Naive B cell (primary cell): ENCODE results near the gene TFEB. TPM values are rescaled to one million over a fixed set of nuclear protein-coding genes. Genes with fewer than 3 reads are reported as not detected.
"Not testable (repeated sequence)": the region's sequence is repeated elsewhere in the genome, so short reads cannot be mapped to it uniquely, and the experiment has no call there.

Experiments used
- ATAC-seq, 2 donors: fragments of 150-1000 bp; cut with Tn5 transposase; 2 replicates each; pipeline ENCODE4 v1.10.0; 2021; ENCODE audit warnings: low read depth in 2 of 2, mild to moderate bottlenecking in 2 of 2, moderate library complexity in 2 of 2
- DNase-seq: peaks from one replicate; pipeline ENCODE4 v3.0.0; 2022
- H3K27ac Mint-ChIP-seq, 6 donors: one replicate each; pipeline ENCODE4 v1.8.0; 2020 to 2022; ENCODE audit warnings: mild to moderate bottlenecking in 6 of 6, mixed read lengths in 6 of 6, moderate library complexity in 5 of 6, inconsistent platforms in 2 of 6
- H3K27me3 Mint-ChIP-seq, 3 donors: one replicate each; pipeline ENCODE4 v1.8.0; 2021 to 2022; ENCODE audit warnings: mixed read lengths in 3 of 3, mild to moderate bottlenecking in 1 of 3
- H3K36me3 Mint-ChIP-seq, 2 donors: one replicate each; pipeline ENCODE4 v1.8.0; 2020 to 2022; ENCODE audit warnings: mixed read lengths in 2 of 2, inconsistent platforms in 1 of 2, mild to moderate bottlenecking in 1 of 2
- H3K4me1 Mint-ChIP-seq, 3 donors: one replicate each; pipeline ENCODE4 v1.8.0; 2020 to 2022; ENCODE audit warnings: mixed read lengths in 3 of 3, inconsistent platforms in 1 of 3, mild to moderate bottlenecking in 1 of 3, moderate library complexity in 1 of 3
- H3K4me3 Mint-ChIP-seq, 8 donors: one replicate each; pipeline ENCODE4 v1.8.0; 2020 to 2022; ENCODE audit warnings: mild to moderate bottlenecking in 8 of 8, mixed read lengths in 8 of 8, moderate library complexity in 8 of 8, inconsistent platforms in 2 of 8
- H3K9me3 Mint-ChIP-seq, 7 donors: one replicate each; pipeline ENCODE4 v1.8.0; 2020 to 2022; ENCODE audit warnings: mixed read lengths in 7 of 7, mild to moderate bottlenecking in 5 of 7, inconsistent platforms in 2 of 7, moderate library complexity in 1 of 7
- polyA plus RNA-seq, 6 donors: library from polyadenylated mRNA; unstranded; fragments of 300-500 nt; fragmentation: Illumina TruSeq; gene quantifications; one replicate each; pipeline ENCODE4 v1.2.3, GENCODE V29; 2021; ENCODE audit warnings: low read depth in 6 of 6

Gene TFEB
- polyA plus RNA-seq, 6 donors from 2014 or later: 52.3 to 145 (median 72.6) TPM

DNA sequence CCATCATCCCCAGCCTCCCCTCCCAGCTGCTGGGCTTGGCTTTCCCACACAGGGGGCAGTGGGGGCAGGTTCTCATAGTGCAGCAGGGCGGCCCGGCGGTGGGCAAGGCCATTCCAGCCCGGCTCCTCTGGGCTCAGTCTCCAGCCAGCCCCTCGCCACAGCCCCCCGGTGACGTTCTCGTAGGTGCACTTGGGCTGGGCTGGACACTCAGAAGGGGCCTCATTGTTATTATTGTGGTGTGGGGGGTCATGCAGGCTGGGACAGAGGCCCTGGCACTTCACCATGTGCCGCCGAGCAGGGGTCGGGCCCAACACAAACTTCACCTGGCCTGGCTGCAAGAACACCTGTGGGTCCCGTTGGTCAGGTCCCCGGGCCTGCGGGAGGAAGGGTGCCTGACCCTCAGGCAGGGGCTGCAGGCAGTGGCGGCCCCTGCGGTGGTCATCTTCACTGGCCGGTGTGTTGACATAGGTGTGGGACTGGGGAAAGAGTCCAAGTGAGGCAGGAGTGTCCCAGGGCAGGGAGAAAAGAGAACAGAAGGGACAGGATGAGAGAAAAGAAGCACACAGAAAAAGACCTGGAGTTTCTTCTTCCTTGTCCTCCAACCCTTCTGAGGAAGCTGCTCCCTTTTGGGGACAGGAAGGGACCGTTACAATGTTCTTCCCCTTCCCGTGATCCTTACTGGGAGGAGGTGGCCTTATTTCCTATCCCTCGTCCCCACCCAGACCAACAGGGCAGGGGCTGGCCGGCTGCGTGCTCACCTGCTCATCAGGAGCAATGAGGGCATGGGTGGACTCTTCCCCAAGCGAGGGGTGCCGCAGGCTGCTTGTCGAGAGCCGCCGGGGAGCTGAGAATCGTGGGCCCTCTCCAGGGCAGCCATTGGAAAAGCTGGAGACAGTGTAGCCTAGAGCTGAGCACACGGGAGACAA, 35.9 kb upstream of the TFEB start:
- peaks cover 6 to 25% of the 10 kb centered on the region in 2 donors for H3K36me3 Mint-ChIP-seq
- no peaks in the 10 kb centered on the region for H3K9me3 Mint-ChIP-seq
- ATAC-seq (no peak), DNase-seq (no peak)
- H3K27ac Mint-ChIP-seq: no peak overlapping the region
- H3K27me3 Mint-ChIP-seq: no peaks in the 10 kb centered on the region
- peaks cover 0 to 3% (median 0%) of the 10 kb centered on the region in 3 donors for H3K4me1 Mint-ChIP-seq
- no peak overlapping the region for H3K4me3 Mint-ChIP-seq

DNA sequence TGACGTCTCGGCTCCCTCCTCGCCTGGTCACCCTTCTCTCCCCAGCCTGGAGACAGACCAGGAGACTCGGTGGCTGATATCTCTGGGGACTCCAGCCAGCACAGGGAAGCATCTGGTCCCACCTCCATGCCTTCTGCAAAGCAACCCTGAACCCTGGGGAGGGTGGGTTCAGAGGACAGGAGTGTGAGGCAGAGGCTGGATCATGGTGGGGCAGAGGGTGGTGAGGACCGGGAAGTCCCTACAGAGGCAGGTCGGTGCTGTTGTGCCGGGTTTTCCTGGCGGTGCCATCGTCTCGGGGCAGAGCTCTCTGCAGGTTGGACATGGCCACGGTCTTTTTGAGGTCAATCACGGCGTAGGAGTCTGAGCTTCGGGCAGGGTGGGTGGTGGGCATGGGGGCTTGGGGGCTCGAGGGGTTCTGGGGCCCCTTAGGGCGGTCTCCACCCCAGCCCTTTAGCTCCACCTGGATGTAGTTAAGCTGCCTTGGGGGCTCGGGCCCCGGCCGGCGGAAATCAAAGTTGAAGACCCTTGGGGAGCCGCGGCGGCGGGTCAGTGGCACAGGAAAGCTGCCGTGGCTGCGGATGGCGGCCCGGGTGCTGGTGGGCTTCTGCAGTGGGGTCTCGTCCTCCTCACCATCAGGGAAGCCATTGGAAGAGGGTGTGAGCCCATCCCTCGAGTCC, 35.1 kb upstream of the TFEB start:
- no peaks in the 10 kb centered on the region for H3K27me3 Mint-ChIP-seq
- peaks cover 6 to 25% of the 10 kb centered on the region in 2 donors for H3K36me3 Mint-ChIP-seq
- DNase-seq: no peak
- no peak overlapping the region for H3K4me3 Mint-ChIP-seq
- H3K27ac Mint-ChIP-seq: no peak overlapping the region
- no peak for ATAC-seq
- H3K9me3 Mint-ChIP-seq: no peaks in the 10 kb centered on the region
- peaks cover 0 to 3% (median 0%) of the 10 kb centered on the region in 3 donors for H3K4me1 Mint-ChIP-seq

GRCh38 chr6:41769376-41769775, 34.0 kb upstream of the TFEB start:
- ATAC-seq (no peak), DNase-seq (no peak)
- H3K27ac Mint-ChIP-seq: no peak overlapping the region
- H3K27me3 Mint-ChIP-seq: no peaks in the 10 kb centered on the region
- H3K36me3 Mint-ChIP-seq: peaks cover 6 to 22% of the 10 kb centered on the region in 2 donors
- no peaks in the 10 kb centered on the region for H3K9me3 Mint-ChIP-seq
- H3K4me1 Mint-ChIP-seq: peaks cover 0 to 3% (median 0%) of the 10 kb centered on the region in 3 donors
- no peak overlapping the region for H3K4me3 Mint-ChIP-seq

GRCh38 chr6:41768545-41769308, 33.3 kb upstream of the TFEB start:
- Mint-ChIP-seq H3K4me3 (no peak overlapping the region), H3K27ac (no peak overlapping the region), H3K4me1 (no peaks in the 10 kb centered on the region), H3K9me3 (no peaks in the 10 kb centered on the region), H3K36me3 (peaks cover 6 to 16% of the 10 kb centered on the region in 2 donors), H3K27me3 (peaks cover 0 to under 1% (median 0%) of the 10 kb centered on the region in 3 donors)
- ATAC-seq (no peak), DNase-seq (no peak)

DNA sequence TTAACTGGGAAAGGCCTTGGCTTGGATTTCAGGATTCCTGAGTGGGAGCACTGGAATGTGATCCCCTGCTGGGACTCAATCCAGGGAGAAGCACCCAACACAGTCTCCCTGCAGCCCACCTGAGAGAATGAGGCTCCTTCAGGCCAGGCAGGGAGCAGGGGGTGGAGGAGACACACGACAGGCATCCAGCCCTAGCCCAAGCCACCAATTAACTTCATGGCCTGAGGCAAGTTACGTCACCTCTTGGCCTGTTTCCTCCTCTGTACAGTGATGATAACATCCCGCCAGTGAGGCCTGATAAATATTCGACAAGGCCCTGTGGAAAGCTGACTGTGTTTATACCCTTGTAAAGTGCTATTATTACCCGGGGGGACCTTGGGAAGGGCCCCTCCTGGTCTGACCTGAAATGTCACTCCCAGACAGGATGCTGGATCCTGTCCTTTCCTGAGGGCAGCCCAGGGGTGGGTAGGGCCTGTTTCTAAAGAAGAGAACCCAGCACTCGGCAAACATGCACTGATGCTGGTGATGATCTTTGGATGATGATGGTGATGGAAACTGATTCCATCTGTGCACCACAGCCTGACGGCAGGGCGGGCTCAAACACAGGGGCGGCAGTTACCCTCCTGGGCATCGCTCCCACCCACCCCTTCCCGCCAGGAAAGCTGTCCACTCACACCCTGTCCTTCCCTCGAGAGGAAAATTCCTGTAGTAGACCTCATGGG, 31.9 kb upstream of the TFEB start:
- DNase-seq: no peak
- peaks cover 0 to 11% (median 0%) of the 10 kb centered on the region in 3 donors for H3K27me3 Mint-ChIP-seq
- H3K27ac Mint-ChIP-seq: no peak overlapping the region

DNA sequence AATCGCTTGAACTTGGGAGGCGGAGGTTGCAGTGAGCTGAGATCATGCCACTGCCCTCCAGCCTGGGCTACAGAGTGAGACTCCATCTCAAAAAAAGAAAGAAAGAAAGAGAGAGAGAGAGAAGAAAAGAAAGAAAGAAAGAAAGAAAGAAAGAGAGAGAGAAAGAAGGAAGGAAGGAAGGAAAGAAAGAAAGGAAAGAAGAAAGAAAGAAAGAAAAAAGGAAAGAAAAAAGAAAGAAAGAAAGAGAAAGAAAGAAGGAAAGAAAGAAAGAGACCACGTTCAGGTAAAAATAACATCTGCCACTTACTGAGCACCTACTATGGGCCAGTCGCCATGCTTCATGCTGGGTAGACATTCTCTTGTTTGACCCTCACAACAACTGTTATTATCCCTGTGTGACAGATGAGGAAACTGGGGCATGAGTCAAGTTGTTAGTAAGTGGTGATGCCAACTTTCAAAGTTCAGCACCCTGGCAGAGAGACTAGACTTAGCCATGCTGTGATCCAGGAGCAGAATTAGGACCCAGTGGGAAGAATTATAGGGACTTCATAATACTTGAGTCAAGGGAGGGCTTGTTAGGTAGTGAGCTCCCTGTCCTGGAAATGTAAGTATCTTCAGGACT, 30.7 kb upstream of the TFEB start:
- H3K4me1 Mint-ChIP-seq, DNase-seq, H3K36me3 Mint-ChIP-seq, H3K9me3 Mint-ChIP-seq, ATAC-seq, H3K27ac Mint-ChIP-seq: not testable (repeated sequence)
- peak overlapping the region in 1 of 8 donors; percentile 18 for H3K4me3 Mint-ChIP-seq
- H3K27me3 Mint-ChIP-seq: peaks cover 0 to 11% (median 0%) of the 10 kb centered on the region in 3 donors

More for the DNA sequence above, 31.9 kb upstream of the TFEB start:
- H3K4me1 Mint-ChIP-seq: no peaks in the 10 kb centered on the region
- ATAC-seq: no peak
- peak overlapping the region in 1 of 8 donors; percentile 53 for H3K4me3 Mint-ChIP-seq
- peaks cover 5 to 15% of the 10 kb centered on the region in 2 donors for H3K36me3 Mint-ChIP-seq
- no peaks in the 10 kb centered on the region for H3K9me3 Mint-ChIP-seq

DNA sequence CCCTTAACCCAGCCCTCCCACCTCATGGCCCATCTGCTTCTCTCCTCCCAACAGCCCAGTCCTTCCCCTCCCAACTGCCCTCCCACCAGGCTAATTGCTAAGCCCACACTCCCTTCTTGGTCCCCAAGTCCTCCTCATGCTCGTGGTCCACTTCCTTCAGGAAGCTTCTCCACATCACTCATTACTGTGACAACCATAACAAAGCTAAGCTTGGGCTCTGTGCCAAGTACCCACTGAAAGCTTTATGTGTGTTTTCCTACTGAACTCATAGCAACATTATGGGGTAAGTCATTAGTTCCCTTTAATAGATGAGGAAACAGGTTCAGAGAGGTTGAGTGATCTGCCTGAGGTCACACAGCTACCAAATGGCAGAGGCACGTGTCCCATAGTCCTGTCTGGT, 28.1 kb upstream of the TFEB start:
- Mint-ChIP-seq H3K4me1 (no peaks in the 10 kb centered on the region), H3K27ac (no peak overlapping the region), H3K9me3 (no peaks in the 10 kb centered on the region), H3K4me3 (no peak overlapping the region), H3K27me3 (peaks cover 0 to 11% (median 0%) of the 10 kb centered on the region in 3 donors), H3K36me3 (no peaks in the 10 kb centered on the region)
- no peak for DNase-seq
- ATAC-seq: no peak

- ATAC-seq (no peak), DNase-seq (no peak)
- Mint-ChIP-seq H3K4me3 (no peak overlapping the region), H3K9me3 (no peaks in the 10 kb centered on the region), H3K36me3 (no peaks in the 10 kb centered on the region), H3K4me1 (peaks cover 0 to 2% (median 0%) of the 10 kb centered on the region in 3 donors), H3K27ac (peak overlapping the region in 1 of 6 donors; percentile 33), H3K27me3 (peaks cover 0 to 11% (median 5%) of the 10 kb centered on the region in 3 donors)
These were observed 24.6 kb upstream of the TFEB start for GRCh38 chr6:41759905-41760579.

- peaks cover 0 to 11% (median 5%) of the 10 kb centered on the region in 3 donors for H3K27me3 Mint-ChIP-seq
- H3K9me3 Mint-ChIP-seq: no peaks in the 10 kb centered on the region
- ATAC-seq (no peak), DNase-seq (no peak)
- no peaks in the 10 kb centered on the region for H3K36me3 Mint-ChIP-seq
- H3K27ac Mint-ChIP-seq: peak overlapping the region in 1 of 6 donors; percentile 29
- peaks cover 0 to 2% (median 0%) of the 10 kb centered on the region in 3 donors for H3K4me1 Mint-ChIP-seq
- no peak overlapping the region for H3K4me3 Mint-ChIP-seq
These were observed 23.9 kb upstream of the TFEB start for GRCh38 chr6:41759106-41759904.

GRCh38 chr6:41758641-41759035, 23.2 kb upstream of the TFEB start:
- ATAC-seq: no peak
- no peaks in the 10 kb centered on the region for H3K36me3 Mint-ChIP-seq
- no peaks in the 10 kb centered on the region for H3K9me3 Mint-ChIP-seq
- peaks cover 0 to 2% (median 0%) of the 10 kb centered on the region in 3 donors for H3K4me1 Mint-ChIP-seq
- no peak overlapping the region for H3K4me3 Mint-ChIP-seq
- peaks cover 0 to 16% (median 5%) of the 10 kb centered on the region in 3 donors for H3K27me3 Mint-ChIP-seq
- H3K27ac Mint-ChIP-seq: no peak overlapping the region
- no peak for DNase-seq

DNA sequence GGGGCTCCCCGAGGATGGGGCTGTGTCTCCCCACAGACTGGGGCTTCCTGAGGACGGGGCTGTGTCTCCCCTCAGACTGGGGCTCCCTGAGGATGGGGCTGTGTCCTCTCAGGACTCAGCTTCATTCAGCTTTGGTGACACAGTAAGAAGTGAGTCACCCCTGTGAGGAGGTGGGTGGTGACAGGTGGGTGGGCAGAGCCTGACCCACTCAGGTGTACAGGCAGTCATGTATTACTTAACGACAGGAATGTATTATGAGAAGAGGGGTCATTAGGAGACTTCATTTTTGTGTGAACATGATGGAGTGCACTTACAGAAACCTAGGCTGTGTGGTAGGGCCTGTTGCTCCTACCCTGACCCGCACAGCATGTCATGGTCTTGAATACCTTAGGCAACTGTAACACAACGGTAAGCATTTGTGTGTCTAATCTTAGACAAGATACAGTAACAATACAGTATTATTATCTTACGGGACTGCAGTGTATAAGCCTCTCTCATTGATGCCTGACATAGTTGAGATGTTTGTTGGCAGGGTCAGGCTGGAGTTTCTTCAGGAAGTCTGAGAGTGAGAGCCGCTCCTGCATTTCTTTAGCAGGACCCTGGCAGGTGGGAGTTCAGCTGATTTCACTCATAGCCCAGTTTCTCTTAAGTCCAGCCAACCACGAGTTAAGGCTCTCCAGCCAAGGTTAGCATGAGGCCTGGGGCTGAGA, 22.7 kb upstream of the TFEB start:
- no peak overlapping the region for H3K4me3 Mint-ChIP-seq
- no peaks in the 10 kb centered on the region for H3K9me3 Mint-ChIP-seq
- ATAC-seq (no peak), DNase-seq (no peak)
- no peaks in the 10 kb centered on the region for H3K36me3 Mint-ChIP-seq
- H3K27me3 Mint-ChIP-seq: peaks cover 0 to 12% (median 5%) of the 10 kb centered on the region in 3 donors
- no peak overlapping the region for H3K27ac Mint-ChIP-seq
- peaks cover 0 to 2% (median 0%) of the 10 kb centered on the region in 3 donors for H3K4me1 Mint-ChIP-seq
